ENCODE measurements around the gene SLC66A1. TPM values are rescaled to one million over a fixed set of nuclear protein-coding genes. Genes with fewer than 3 reads are reported as not detected.

SLC66A1 gene
- total and polyA plus RNA-seq, 9 of the 15 experiments (the other 6 are each of a cell fraction or from before 2014, with no cell fraction given), result 1.2 to 40.8 (median 18.6) TPM

GRCh38 chr1:19325958-19326747 is 14.0 kb downstream of the SLC66A1 start (continued):
- TF ChIP-seq GTF3C2 (IDR thresholded peaks at IDR 0.05; ENCODE audit: borderline replicate concordance, extremely low read depth, insufficient read length) (no peak), SIRT6 (IDR thresholded peaks at IDR 0.05; ENCODE audit: low read depth, low read length) (no peak), ZNF197 (CRISPR knock-in tag; IDR thresholded peaks at IDR 0.05; ENCODE audit: low read depth) (no peak), ZNF263 (CRISPR knock-in tag; IDR thresholded peaks at IDR 0.05; ENCODE audit: borderline replicate concordance) (no peak), ZNF583 (CRISPR knock-in tag; IDR thresholded peaks at IDR 0.05) (no peak), ZC3H4 (CRISPR knock-in tag; IDR thresholded peaks at IDR 0.05; ENCODE audit: borderline replicate concordance) (no peak), ETS2 (tag; IDR thresholded peaks at IDR 0.05; ENCODE audit: borderline replicate concordance, poor library complexity, severe bottlenecking) (no peak), ZFP30 (CRISPR knock-in tag; IDR thresholded peaks at IDR 0.05; ENCODE audit: borderline replicate concordance) (no peak), PTBP1 (IDR thresholded peaks at IDR 0.05; ENCODE audit: low read depth, low read length) (peak; percentile 84; the same call in 1 of the 2 replicates), TFAM (CRISPR knock-in tag; conservative IDR thresholded peaks at IDR 0.05) (no peak), HES1 (IDR thresholded peaks at IDR 0.05; ENCODE audit: low read depth) (no peak), PTTG1 (tag; IDR thresholded peaks at IDR 0.05; ENCODE audit: low read depth) (no peak), SREBF2 (CRISPR knock-in tag; IDR thresholded peaks at IDR 0.05) (no peak), POLR3G (IDR thresholded peaks at IDR 0.05; ENCODE audit: extremely low read depth, insufficient read length, insufficient replicate concordance) (no peak), TRIM24 (IDR thresholded peaks at IDR 0.05) (no peak), ARID4B (CRISPR knock-in tag; IDR thresholded peaks at IDR 0.05) (peak; percentile 4; the same call in 1 of the 2 replicates), EP400 (IDR thresholded peaks at IDR 0.05) (no peak), MCM2 (IDR thresholded peaks at IDR 0.05; ENCODE audit: low read depth) (no peak)

Data from K562 (cell line).